GM18907 (cell line): ENCODE data around the gene PPP1R9B.

ENCODE experiments used
- ATAC-seq: cut with Tn5 transposase; IDR thresholded peaks from one replicate; pipeline ENCODE4 v1.9.1; 2021; ENCODE audit warnings: mild to moderate bottlenecking, moderate library complexity; ENCODE audit not compliant: unreplicated experiment

The PPP1R9B gene, protein sequence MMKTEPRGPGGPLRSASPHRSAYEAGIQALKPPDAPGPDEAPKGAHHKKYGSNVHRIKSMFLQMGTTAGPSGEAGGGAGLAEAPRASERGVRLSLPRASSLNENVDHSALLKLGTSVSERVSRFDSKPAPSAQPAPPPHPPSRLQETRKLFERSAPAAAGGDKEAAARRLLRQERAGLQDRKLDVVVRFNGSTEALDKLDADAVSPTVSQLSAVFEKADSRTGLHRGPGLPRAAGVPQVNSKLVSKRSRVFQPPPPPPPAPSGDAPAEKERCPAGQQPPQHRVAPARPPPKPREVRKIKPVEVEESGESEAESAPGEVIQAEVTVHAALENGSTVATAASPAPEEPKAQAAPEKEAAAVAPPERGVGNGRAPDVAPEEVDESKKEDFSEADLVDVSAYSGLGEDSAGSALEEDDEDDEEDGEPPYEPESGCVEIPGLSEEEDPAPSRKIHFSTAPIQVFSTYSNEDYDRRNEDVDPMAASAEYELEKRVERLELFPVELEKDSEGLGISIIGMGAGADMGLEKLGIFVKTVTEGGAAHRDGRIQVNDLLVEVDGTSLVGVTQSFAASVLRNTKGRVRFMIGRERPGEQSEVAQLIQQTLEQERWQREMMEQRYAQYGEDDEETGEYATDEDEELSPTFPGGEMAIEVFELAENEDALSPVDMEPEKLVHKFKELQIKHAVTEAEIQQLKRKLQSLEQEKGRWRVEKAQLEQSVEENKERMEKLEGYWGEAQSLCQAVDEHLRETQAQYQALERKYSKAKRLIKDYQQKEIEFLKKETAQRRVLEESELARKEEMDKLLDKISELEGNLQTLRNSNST

DNA sequence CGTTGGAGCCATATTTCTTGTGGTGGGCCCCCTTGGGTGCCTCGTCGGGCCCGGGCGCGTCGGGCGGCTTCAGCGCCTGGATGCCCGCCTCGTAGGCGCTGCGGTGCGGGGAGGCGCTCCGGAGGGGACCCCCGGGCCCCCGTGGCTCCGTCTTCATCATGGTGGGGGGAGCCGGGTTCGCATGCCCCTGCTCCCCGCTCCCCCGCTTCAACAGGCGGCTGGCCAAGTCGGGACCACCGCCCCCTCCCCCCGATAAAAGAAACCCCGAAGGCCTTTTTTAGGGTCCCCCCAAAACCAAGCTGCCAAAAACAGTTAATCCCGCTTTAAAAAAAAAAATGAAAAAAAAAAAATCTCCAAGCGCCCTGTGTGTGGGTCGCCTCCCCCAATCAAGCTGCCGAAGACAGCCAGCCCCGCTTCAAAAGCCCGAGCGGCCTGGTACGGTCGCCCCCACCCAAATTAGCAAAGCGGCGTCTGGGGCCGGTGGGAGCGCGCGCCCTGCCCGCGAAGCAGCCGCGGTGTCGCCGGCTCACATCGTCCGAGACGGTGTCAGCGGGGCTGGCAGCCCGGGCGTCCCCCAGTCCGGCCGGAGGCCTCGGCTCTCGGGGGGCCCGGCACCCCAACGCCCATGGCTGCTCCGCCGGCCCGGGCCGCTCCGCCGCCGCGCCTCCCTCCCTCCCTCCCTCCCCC lies at the start of gene PPP1R9B:
Gene PPP1R9B (minus strand): TSS at position 324 of the 687 bp plus-strand sequence. CDS start 164 bp downstream, at position 160.
- ATAC-seq = no peak

DNA sequence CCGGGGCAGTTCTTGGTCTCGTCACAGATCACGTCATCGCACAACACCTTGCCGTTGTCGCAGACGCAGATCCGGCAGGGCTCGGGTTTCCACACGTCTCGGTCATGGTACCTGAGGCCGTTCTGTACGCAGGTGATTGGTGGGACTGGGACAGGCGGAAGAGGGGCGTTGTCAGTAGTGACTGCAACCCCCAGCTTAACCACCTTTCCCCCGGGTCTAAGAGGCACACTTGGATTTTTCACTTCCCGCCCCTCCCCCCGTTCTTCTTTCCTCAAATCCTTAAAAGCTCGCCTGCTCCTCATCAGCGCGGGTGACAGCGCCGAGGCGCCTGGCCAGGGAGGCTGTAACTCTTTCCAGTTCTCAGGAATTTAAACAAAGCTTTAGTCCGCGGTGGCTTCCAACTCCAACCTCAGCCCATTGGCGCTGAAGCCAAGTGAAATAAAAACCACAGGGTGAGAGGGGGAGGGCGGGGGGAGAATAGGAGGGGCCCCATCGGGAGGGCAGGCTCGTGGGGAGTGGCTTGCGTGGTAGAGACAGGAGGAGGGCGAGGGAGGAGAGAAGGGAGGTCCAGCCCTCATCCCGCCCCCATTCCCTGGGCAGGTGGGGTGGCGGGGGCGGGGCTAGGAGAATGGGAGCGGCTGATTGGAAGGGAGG lies 49.5 kb upstream of the PPP1R9B start:
- ATAC-seq = no peak

DNA sequence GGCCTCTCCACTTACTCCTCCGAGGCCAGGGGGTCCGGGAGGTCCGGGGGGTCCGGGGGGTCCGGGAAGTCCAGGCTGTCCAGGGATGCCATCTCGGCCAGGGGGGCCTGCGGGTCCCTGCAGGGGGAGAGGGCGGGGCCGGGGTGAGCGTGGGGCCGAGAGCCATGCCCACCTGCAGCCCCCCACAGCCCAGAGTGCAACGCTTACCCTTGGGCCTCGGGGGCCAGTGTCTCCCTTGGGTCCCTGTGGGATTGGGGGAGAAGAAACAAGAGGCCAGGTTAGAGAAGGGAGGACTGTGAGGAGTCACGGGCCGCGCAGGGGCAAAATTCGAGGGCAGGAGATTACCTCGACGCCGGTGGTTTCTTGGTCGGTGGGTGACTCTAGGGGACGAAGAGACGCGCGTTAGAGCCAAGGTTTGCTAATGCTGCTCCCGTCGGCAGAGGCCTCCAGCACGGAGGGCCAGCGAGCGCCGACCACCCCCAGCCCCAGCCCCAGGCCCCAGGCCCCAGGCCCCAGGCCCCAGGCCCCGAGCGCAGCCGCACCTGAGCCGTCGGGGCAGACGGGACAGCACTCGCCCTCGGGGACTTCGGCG lies 48.8 kb upstream of the PPP1R9B start:
- no peak for ATAC-seq

DNA sequence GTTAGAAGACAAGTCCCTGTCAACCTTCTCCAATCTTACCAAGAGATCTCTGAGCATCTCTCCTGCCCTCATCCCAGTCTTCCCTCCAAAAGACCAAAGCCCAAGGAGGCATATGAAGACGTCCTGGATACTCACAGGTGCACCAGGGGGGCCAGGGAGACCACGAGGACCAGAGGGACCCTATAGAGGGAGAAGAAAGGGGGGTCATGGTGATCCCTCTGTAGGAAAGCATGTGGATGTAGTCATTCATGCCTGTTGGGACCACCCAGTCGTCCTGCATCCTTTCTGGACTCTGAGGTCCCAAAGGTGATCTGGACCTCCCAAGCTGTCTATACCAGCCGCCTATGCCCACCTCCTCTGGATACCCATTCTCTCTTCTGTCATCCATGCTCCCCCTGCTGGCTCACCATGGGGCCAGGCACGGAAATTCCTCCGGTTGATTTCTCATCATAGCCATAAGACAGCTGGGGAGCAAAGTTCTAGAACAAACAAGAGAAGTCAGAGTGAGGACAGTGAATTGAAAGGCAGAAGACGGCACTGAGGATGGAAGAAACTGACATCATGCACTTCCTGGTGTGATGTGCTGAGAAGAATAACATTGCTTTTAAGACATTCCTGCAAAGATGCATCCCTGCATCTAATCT lies 47.7 kb upstream of the PPP1R9B start:
- no peak for ATAC-seq

DNA sequence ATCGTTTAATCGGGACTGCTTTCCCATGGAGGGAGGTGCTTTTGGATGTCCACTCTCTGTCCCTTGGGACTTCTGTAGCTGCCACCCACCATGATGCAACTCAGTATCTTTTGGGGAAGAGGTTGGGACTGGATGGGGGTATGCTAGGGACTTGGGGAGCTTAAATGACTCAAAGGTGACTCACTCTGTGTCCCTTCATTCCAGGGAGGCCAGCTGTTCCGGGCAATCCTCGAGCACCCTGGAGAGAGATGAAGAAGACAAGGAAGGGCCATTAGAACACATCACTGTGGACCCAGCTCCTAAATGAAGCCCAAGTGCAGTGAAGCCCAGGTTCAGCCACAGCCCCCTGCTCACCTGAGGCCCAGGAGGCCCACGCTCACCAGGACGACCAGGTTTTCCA lies 46.3 kb upstream of the PPP1R9B start:
- ATAC-seq = no peak

DNA sequence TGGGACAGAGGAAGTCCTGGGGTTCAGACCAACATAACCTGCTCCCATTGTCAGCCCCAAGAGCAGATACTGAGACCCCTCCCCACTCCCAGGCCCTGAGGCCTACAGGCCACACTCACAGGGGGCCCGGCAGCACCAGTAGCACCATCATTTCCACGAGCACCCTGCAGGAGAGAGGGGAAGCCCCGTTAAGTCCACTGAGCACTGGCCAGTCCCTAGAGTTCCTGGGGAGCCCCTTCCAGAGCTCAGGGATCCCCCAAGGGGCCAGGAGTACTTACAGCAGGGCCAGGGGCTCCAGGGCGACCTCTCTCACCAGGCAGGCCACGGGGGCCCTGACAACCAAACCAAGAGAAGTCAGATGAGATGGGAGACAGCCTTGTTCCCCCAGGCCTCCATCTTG lies 45.6 kb upstream of the PPP1R9B start:
- ATAC-seq = no peak

DNA sequence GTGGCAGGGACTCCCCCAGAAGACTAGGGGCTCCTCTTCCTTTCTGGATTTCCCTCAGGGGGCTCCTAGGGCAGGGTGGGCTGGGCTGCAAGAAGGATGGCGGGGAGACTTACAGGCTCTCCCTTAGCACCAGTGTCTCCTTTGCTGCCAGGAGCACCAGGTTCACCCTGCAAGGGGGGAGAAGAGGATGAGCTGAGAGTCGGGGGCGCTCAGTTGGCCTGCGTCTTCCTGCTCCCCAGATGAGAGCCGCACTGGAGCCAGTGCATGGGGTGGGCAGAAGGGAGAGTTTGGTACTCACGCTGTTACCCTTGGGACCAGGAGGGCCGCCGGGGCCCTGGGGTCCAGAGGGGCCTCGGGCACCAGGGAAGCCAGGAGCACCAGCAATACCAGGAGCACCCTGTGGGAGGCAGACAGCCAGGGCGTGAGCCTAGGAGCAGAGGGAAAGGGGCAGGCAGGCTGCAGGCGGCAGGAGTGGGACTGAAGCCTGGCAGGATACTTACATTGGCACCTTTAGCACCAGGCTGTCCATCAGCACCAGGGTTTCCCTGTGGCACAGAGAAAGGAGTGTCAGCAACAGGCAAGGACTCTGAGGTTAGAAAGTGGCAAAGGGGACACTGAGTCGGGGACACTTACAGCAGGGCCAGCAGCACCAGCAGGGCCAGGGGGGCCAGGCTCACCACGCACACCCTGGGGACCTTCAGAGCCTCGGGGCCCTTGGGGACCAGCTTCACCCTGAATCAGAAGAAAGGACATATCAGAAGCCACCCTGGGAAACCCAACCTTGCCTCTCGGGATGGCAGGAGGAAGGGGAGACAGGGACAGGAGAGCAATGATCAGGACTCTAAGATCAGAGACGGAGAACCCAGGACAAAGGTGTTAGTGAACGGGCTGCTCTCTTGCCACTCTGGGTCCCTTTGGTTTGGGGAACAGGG lies 44.7 kb upstream of the PPP1R9B start:
- ATAC-seq = no peak

DNA sequence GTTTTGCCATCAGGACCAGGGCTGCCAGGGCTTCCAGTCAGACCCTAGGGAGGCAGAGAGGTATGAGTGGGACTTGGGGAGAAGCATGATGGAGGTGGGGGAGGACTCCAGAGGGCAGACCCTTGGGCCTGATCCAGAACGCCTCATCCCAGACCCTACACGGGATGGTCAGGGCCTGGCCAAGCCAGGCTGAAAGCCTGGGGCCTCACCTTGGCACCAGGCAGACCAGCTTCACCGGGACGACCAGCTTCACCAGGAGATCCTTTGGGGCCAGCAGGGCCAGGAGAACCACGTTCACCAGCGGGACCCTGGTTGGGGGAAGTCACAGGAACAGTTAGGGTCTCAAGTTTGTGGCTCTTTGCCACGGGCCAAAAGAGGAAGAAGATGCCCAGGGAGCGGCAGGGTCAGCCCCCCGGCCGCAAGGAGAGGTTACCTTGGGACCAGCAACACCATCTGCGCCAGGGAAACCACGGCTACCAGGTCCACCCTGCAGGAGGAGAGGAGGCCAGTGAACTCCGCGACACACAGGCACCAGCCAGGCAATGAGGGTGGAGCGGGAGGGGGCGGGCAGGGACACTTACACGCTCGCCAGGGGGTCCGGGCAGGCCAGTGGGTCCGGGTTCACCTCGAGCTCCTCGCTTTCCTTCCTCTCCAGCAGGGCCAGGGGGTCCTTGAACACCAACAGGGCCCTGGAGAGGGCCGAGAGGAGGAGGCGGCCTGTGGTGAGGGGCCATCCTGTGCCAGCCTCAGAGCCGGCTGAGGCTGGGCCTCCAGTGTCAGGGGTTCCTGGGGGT lies 43.9 kb upstream of the PPP1R9B start:
- no peak for ATAC-seq

DNA sequence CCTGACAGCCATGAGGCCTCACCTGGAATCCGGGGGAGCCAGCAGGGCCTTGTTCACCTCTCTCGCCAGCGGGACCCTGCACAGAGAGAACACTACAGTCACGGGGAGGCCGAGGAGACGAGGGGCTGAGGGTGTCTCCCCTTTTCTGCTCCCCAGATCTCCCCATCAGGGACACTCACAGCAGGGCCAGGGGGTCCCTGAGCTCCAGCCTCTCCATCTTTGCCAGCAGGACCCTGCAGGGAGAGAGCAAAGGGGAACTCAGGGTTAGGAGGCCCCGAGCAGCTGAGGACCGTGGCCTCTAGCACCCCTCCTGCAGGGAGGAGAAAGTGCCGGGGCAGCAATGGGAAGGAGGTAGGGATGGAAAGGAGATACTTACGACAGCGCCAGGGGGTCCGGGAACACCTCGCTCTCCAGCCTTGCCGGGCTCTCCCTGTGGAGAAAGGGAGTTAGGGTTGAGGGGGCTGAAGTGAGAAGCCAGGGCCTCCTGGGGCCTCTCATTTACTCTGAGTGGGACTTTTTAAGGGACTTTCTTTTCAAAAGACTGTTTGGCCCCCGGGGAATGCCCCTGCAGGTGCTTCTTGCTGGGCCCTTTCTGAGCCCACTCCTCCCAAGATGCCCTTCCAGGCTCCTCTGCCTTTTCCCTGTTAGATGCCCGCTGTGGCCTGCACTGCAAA lies 42.3 kb upstream of the PPP1R9B start:
- ATAC-seq = no peak

DNA sequence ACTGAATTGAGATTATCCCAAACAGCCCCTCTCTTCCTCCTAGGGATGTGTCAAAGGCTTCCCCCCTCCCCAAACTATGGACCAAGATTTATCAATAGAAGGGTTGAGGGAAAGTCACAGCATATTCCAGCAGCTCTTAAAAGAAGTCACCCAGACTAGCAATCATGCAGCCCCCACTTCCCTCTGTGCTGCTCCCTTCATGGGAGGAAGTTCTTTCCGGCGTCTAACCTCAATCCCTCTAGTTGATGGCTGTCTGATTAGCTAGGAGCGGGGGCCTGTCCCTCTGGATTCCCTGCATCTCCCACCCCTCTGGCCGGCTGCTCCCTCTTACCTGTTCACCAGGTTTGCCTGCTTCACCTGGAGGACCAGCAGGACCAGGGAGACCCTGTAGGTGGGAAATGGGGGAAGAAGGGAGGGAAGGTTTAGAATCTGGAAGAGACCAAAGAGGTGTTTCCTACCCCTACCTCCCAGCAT lies 41.7 kb upstream of the PPP1R9B start:
- no peak for ATAC-seq

DNA sequence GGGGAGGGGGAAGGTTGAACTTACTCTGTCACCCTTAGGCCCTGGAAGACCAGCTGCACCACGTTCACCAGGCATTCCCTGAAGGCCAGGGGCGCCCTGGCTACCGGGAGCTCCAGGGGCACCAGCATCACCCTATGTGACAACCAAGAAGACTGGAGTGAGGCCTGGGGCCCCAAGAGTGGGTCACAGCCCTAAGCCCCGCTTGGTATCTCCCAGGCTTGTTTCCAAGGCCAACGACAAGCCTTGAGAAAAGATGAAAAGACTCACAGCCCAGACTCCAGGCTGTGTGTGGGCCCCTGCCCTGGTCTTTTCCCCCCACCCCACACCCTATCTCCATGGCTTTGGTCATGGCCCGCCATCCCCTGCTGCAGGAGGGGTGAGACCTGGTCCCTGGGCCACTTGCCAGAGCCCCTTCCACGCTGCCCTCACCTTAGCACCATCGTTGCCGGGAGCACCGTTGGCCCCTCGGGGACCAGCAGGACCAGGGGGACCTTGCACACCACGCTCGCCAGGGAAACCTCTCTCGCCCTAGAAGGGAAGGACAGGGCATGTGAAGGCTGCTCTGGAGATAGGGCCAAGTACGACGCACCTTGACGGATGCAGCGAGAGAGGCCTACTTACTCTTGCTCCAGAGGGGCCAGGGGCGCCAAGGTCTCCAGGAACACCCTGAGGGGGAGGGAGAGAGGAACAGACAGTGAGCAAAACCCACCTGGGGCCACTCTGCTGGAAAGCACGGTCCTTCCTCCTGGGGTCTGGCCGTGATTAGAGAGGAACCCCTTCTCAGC lies 41.1 kb upstream of the PPP1R9B start:
- ATAC-seq = no peak

DNA sequence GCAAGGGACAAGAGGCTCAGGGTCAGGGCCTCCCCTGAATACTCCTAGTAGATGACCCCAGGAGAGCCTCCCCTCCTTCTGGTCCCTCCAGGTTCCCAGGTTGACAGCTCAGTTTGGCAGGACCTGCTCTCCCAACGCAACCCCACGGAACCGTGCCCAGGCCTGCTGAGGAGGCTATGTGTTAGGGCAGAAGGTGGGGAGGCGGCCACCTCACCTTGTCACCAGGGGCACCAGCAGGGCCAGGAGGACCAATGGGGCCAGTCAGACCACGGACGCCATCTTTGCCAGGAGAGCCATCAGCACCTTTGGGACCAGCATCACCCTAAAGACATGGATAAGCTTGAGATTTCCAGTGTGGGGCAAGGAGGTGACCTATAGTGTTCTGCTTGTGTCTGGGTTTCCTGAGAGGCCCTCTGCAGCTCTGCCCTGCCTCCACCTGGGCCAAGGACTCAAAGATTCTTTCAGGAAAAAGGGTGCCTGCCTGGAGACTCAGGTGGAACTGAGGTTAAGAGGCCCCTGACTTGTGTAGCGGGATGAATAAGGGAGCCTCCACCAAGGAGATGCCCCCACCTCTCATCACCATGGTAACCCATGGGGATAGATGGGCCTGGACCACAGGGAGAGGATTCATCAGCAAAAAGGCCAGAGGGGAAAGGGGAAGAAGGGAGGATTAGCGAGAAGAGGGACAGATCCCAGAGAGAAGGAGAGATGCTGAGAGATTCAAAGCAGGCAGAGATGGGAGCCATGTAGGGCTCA lies 40.3 kb upstream of the PPP1R9B start:
- ATAC-seq = no peak

DNA sequence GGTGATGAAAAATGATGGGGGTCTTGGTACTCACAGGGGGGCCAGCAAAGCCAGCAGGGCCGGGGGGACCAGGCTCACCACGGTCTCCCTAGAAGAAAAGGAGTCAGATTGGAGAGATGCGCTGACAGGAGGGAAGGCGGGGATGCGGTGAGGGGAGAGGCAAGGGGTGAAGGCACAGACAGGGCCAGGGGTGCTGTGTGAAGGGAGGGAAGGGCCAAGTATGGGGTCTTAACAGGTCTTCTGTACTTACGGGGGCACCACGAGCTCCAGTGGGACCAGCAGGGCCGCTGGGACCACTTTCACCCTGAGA lies 39.8 kb upstream of the PPP1R9B start:
- no peak for ATAC-seq

DNA sequence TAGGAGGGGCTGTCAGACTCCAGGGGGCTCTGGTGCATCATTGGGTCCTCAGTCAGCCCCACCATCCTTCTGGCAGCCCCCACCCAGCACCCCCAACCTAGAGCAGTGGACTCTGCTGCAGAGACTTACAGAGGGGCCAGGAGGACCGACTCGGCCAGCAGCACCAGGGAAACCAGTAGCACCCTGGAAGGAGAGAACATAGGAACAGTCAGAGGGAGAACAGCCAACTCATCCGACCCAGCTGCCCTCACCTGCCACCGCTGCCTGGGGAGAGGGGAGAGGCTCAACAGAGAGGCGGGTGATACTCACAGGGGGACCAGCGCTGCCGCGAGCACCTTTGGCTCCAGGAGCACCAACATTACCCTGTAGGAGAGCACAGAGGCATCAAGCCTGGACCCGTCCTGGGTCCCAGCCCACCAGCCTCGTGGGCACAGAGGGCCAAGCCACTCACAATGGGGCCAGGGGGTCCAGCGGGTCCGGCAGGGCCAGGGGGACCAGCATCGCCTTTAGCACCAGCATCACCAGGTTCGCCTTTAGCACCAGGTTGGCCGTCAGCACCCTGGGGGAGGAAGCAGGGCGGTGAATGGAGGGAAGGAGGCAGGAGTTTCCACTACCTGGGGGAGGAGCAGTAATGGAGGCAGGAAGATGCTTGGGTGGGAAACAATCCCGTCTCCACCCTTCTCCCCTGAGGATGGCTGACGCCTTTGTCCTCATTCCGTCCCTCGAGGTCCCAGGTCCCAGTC lies 39.2 kb upstream of the PPP1R9B start:
- ATAC-seq = no peak

DNA sequence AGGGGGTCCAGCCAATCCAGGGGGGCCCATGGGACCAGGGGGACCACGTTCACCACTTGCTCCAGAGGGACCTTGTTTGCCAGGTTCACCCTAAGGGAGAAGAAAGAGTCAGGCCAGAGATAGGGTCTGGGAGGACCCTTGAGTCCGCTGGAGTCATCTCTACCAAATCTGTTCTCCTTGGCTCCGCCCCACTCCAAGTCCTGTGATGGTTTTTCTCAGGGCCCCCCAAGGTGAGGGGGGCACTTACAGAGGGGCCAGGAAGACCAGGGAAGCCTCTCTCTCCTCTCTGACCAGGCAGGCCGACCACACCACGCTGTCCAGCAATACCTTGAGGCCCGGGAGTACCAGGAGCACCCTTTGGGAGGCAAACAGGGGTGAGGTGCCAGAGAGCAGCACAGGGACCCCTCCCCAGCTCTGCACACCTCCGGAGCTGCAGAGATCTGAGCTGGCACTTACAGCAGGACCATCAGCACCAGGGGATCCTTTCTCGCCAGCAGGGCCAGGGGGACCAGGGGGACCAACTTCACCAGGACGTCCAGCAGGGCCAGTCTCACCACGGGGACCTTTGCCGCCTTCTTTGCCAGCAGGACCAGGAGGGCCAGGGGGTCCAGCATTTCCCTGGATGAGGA lies 38.6 kb upstream of the PPP1R9B start:
- ATAC-seq = no peak
